Retinal pigment epithelial cell (primary cell): ENCODE data around the gene CDC25C.

Experiments
- DNase-seq: peaks from one replicate; pipeline ENCODE4 v3.0.0-alpha.2; 2010; ENCODE audit warnings: low read depth
- H3K4me3 ChIP-seq: 2 replicates; pipeline ENCODE4 v1.5.1; 2011; ENCODE audit warnings: mild to moderate bottlenecking, low read length, control low read depth, moderate library complexity
- CTCF ChIP-seq: conservative IDR thresholded peaks from 2 replicates; pipeline ENCODE4 v1.5.1; 2011; ENCODE audit warnings: low read depth, low read length, control low read depth, inconsistent platforms

CDC25C gene

GRCh38 chr5:138346889-138347288, 15.3 kb upstream of the CDC25C start:
- H3K4me3 ChIP-seq: no peak overlapping the region
- DNase-seq: no peak
- no peak for TF ChIP-seq CTCF

GRCh38 chr5:138344887-138345622, 13.5 kb upstream of the CDC25C start:
- DNase-seq: no peak
- H3K4me3 ChIP-seq: no peak overlapping the region
- TF ChIP-seq CTCF: no peak

GRCh38 chr5:138340008-138340407, 8.4 kb upstream of the CDC25C start:
- no peak for TF ChIP-seq CTCF
- H3K4me3 ChIP-seq: peak overlapping the region; percentile 94
- no peak for DNase-seq

DNA sequence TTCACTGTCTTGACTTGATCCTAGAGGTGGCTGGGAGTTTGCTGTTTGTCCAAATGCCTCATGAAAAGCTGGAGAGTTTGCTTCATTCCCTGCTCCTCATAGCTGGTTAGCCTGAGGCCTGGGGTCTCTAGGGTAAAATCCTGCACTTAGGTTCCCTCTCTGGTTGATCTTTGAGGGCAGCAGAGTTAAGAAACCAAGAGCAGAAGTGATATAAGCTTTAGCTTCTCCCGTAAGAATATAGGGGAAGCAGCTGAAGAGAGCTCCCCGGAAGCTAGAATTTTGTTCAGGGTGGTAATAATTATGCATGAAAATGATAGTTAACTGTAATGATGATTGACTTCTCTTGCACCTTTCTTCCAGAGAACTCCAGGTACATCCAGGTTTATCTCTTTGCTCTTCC, 7.9 kb upstream of the CDC25C start:
- no peak for DNase-seq
- H3K4me3 ChIP-seq: peak overlapping the region; percentile 94
- TF ChIP-seq CTCF: no peak

- DNase-seq: no peak
- H3K4me3 ChIP-seq: peak overlapping the region; percentile 94
- no peak for TF ChIP-seq CTCF
Observed at GRCh38 chr5:138339091-138339456, 7.5 kb upstream of the CDC25C start.

GRCh38 chr5:138338411-138339090, 6.9 kb upstream of the CDC25C start:
- TF ChIP-seq CTCF: no peak
- no peak for DNase-seq
- H3K4me3 ChIP-seq: peak overlapping the region; percentile 94

- no peak for TF ChIP-seq CTCF
- H3K4me3 ChIP-seq: peak within 1 kb of the TSS; percentile 94
- peak; percentile 67 for DNase-seq
Observed at GRCh38 chr5:138337685-138338410, 6.2 kb upstream of the CDC25C start, which contains the start of gene FAM53C. Gene FAM53C, plus strand, starts transcription at chr5:138338266. Its CDS starts 3,070 bp downstream, at chr5:138341336.
